SK-N-SH treated with all-trans-retinoic acid at 6 μM for 48 hours (cell line): ENCODE results near the gene C19orf33.

Experiments used
- PPARA ChIP-seq: fragments of 250-450 bp; sonication (Bioruptor Pico); IDR thresholded peaks from 2 replicates; pipeline ENCODE4 v1.5.0; 2020; ENCODE audit warnings: mild to moderate bottlenecking, borderline replicate concordance
- RARB ChIP-seq: fragments of 250-450 bp; sonication (Bioruptor Pico); IDR thresholded peaks from 2 replicates; pipeline ENCODE4 v1.8.0; 2021; ENCODE audit warnings: mild to moderate bottlenecking, moderate library complexity
- TCF4 ChIP-seq: fragments of 250-450 bp; sonication (Bioruptor Pico); IDR thresholded peaks from 2 replicates; pipeline ENCODE4 v1.8.0; 2021; ENCODE audit warnings: mild to moderate bottlenecking, moderate library complexity, borderline replicate concordance
- TOX ChIP-seq: fragments of 250-450 bp; sonication (Bioruptor Pico); IDR thresholded peaks from 2 replicates; pipeline ENCODE4 v1.8.0; 2021; ENCODE audit warnings: mild to moderate bottlenecking, moderate library complexity, borderline replicate concordance
- ZFP3 ChIP-seq: fragments of 250-450 bp; sonication (Bioruptor Pico); IDR thresholded peaks from 2 replicates; pipeline ENCODE4 v1.5.0; 2020; ENCODE audit warnings: mild to moderate bottlenecking, moderate library complexity
- ZFP30 ChIP-seq: fragments of 450-650 bp; formaldehyde crosslinking; IDR thresholded peaks from 2 replicates; pipeline ENCODE4 v1.5.0; 2022; ENCODE audit warnings: mild to moderate bottlenecking, moderate library complexity
- TF ChIP-seq, protein P1 (sequence below): fragments of 250-450 bp; sonication (Bioruptor Pico); IDR thresholded peaks from 2 replicates; pipeline ENCODE4 v1.8.0; 2020; ENCODE audit warnings: mild to moderate bottlenecking, moderate library complexity, borderline replicate concordance

- TF ChIP-seq, protein P1, sequence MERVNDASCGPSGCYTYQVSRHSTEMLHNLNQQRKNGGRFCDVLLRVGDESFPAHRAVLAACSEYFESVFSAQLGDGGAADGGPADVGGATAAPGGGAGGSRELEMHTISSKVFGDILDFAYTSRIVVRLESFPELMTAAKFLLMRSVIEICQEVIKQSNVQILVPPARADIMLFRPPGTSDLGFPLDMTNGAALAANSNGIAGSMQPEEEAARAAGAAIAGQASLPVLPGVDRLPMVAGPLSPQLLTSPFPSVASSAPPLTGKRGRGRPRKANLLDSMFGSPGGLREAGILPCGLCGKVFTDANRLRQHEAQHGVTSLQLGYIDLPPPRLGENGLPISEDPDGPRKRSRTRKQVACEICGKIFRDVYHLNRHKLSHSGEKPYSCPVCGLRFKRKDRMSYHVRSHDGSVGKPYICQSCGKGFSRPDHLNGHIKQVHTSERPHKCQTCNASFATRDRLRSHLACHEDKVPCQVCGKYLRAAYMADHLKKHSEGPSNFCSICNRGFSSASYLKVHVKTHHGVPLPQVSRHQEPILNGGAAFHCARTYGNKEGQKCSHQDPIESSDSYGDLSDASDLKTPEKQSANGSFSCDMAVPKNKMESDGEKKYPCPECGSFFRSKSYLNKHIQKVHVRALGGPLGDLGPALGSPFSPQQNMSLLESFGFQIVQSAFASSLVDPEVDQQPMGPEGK: no peak
- no peak for TF ChIP-seq ZFP3 (CRISPR knock-in tag)
- no peak for TF ChIP-seq PPARA (CRISPR knock-in tag)
- no peak for TF ChIP-seq RARB (CRISPR knock-in tag)
- TF ChIP-seq TOX (CRISPR knock-in tag): no peak
- no peak for TF ChIP-seq ZFP30 (CRISPR knock-in tag)
- no peak for TF ChIP-seq TCF4 (CRISPR knock-in tag)
These were observed 39.4 kb upstream of the C19orf33 start, which contains the start of gene SPINT2 for GRCh38 chr19:38264486-38265212.
